Occipital lobe (tissue), 2 donors: ENCODE data around the gene ST7L. TPM values are rescaled to one million over a fixed set of nuclear protein-coding genes. Genes with fewer than 3 reads are reported as not detected.

Experiments used
- DNase-seq: peaks from one replicate; lab custom pipeline; 2025; lab: John Stamatoyannopoulos, UW
- total RNA-seq: library from RNA; depleted of rRNA; stranded (reverse); fragments of >200 nt; gene quantifications from one replicate; pipeline ENCODE4 v1.2.3, GENCODE V29; 2014

ST7L gene
- total RNA-seq, 1 donor from 2014 or later, result 42.6 TPM

- no peak for DNase-seq
Observed at GRCh38 chr1:112516141-112516540, 102.8 kb downstream of the ST7L start.

- no peak for DNase-seq
Observed at GRCh38 chr1:112515311-112516009, 103.5 kb downstream of the ST7L start.

- DNase-seq, result no peak
Observed at GRCh38 chr1:112514901-112515300, 104.0 kb downstream of the ST7L start.

- DNase-seq, result no peak
Observed at GRCh38 chr1:112513112-112513870, 105.7 kb downstream of the ST7L start.

GRCh38 chr1:112511897-112512296, 107.0 kb downstream of the ST7L start:
- DNase-seq, result no peak

GRCh38 chr1:112510340-112510739, 108.6 kb downstream of the ST7L start:
- no peak for DNase-seq

GRCh38 chr1:112509660-112510178, 109.2 kb downstream of the ST7L start:
- no peak for DNase-seq

GRCh38 chr1:112509005-112509659, 109.8 kb downstream of the ST7L start:
- no peak for DNase-seq

- DNase-seq, result no peak
Observed at GRCh38 chr1:112508278-112509004, 110.5 kb downstream of the ST7L start, which contains the start of gene WNT2B. Gene WNT2B, plus strand, starts transcription at chr1:112508965. Its CDS starts 298 bp downstream, at chr1:112509263.

GRCh38 chr1:112507921-112508277, 111.0 kb downstream of the ST7L start:
- DNase-seq, result no peak

- no peak for DNase-seq
Observed at GRCh38 chr1:112507336-112507735, 111.6 kb downstream of the ST7L start.

GRCh38 chr1:112506731-112507130, 112.2 kb downstream of the ST7L start:
- no peak for DNase-seq

GRCh38 chr1:112506306-112506705, 112.6 kb downstream of the ST7L start:
- DNase-seq, result no peak

- no peak for DNase-seq
Observed at GRCh38 chr1:112505878-112506277, 113.1 kb downstream of the ST7L start.

- no peak for DNase-seq
Observed at GRCh38 chr1:112505400-112505785, 113.5 kb downstream of the ST7L start.

- no peak for DNase-seq
Observed at GRCh38 chr1:112504661-112505399, 114.1 kb downstream of the ST7L start.

GRCh38 chr1:112504001-112504660, 114.8 kb downstream of the ST7L start:
- no peak for DNase-seq

GRCh38 chr1:112502826-112503225, 116.1 kb downstream of the ST7L start:
- peak; percentile 42 for DNase-seq

GRCh38 chr1:112501810-112502641, 116.9 kb downstream of the ST7L start:
- peak; percentile 49 for DNase-seq
